Measurements from ENCODE around the gene ADARB2. TPM values are rescaled to one million over a fixed set of nuclear protein-coding genes. Genes with fewer than 3 reads are reported as not detected.

ADARB2 gene
- polyA plus RNA-seq, 3 donors: not detected

DNA sequence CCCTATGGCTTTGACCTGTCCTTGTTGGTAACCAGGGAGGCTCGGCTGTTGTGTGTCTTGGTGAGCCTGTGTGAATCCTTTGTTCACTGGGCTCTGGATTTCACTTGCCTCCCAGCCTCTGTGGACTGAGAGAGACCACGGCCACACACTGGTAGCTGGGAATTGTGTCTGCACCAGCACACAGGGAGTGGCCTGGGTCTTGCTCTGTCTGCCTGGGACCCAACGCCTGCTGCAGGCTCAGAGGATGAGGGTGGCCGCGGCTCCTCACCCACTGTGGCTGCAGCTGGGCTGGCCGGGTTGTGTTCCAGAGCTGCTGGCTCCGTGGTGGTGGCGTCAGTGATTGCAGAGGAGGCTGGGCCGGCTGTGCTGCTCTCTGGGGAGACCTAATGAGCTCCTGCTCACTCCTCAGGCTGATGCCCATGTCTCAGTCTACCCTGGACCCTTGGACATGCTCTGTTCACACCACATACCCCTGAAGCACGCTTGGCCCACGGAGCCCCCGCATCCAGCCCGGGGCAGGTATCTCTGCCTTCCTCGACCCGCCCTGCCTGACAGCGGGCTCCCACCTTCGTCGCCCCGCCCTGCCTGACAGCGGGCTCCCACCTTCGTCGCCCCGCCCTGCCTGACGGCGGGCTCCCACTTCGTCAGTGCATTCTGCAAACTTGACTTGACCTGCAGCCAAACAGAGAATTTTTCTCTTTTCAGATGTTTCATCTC, 328.5 kb downstream of the ADARB2 start:
- Histone ChIP-seq H3K27me3 (ENCODE audit: control insufficient read depth in 2 of 2, insufficient read depth in 2 of 2, low read length in 2 of 2) (no peaks in the 10 kb centered on the region), H3K36me3 (replicated peaks in 1 of 2; ENCODE audit: control insufficient read depth in 1 of 2, insufficient read depth in 2 of 2, low read length in 2 of 2) (no peaks in the 10 kb centered on the region), H3K4me3 (replicated peaks in 1 of 3; ENCODE audit: low read depth in 2 of 3, low read length in 3 of 3) (no peak overlapping the region), H3K9ac (ENCODE audit: insufficient read depth, low read length, poor library complexity, severe bottlenecking) (no peak overlapping the region), H3K9me3 (replicated peaks in 1 of 2; ENCODE audit: control insufficient read depth in 1 of 2, insufficient read depth in 1 of 2, low read length in 2 of 2) (peaks cover 0 to under 1% of the 10 kb centered on the region in 2 donors), H4K20me1 (ENCODE audit: insufficient read depth, low read length) (no peaks in the 10 kb centered on the region), H2AFZ (ENCODE audit: insufficient read depth, low read depth, low read length, poor library complexity, severe bottlenecking) (no peak overlapping the region), H3K79me2 (ENCODE audit: insufficient read depth, low read length) (no peaks in the 10 kb centered on the region), H3K4me2 (replicated peaks; ENCODE audit: extremely low read depth, low read length, poor library complexity, severe bottlenecking) (no peak overlapping the region), H3K27ac (ENCODE audit: low read depth in 1 of 2, low read length in 2 of 2) (no peak overlapping the region), H3K4me1 (ENCODE audit: control insufficient read depth in 1 of 2, insufficient read depth in 2 of 2, low read length in 2 of 2) (no peaks in the 10 kb centered on the region)
- Mint-ChIP-seq H3K9me3 (peaks cover 0 to 5% (median 0%) of the 10 kb centered on the region in 7 donors), H3K27me3 (ENCODE audit: low read depth in 3 of 3) (peaks cover 11 to 18% (median 16%) of the 10 kb centered on the region in 3 donors), H3K4me3 (no peak overlapping the region), H3K27ac (no peak overlapping the region), H3K4me1 (no peaks in the 10 kb centered on the region), H3K36me3 (no peaks in the 10 kb centered on the region)
- TF ChIP-seq CTCF (IDR thresholded peaks at IDR 0.05): no peak
- no peak for DNase-seq
- 91% methylated on average over 26 of the region's 26 CpGs for WGBS (ENCODE audit: insufficient coverage)
- intact Hi-C loops (cut with micrococcal nuclease): no loop called here

- Histone ChIP-seq H3K27ac (ENCODE audit: low read depth in 1 of 2, low read length in 2 of 2) (no peak overlapping the region), H3K9me3 (replicated peaks in 1 of 2; ENCODE audit: control insufficient read depth in 1 of 2, insufficient read depth in 1 of 2, low read length in 2 of 2) (no peaks in the 10 kb centered on the region), H2AFZ (ENCODE audit: insufficient read depth, low read depth, low read length, poor library complexity, severe bottlenecking) (no peak overlapping the region), H3K36me3 (replicated peaks in 1 of 2; ENCODE audit: control insufficient read depth in 1 of 2, insufficient read depth in 2 of 2, low read length in 2 of 2) (no peaks in the 10 kb centered on the region), H3K9ac (ENCODE audit: insufficient read depth, low read length, poor library complexity, severe bottlenecking) (no peak overlapping the region), H4K20me1 (ENCODE audit: insufficient read depth, low read length) (no peaks in the 10 kb centered on the region), H3K79me2 (ENCODE audit: insufficient read depth, low read length) (no peaks in the 10 kb centered on the region), H3K27me3 (ENCODE audit: control insufficient read depth in 2 of 2, insufficient read depth in 2 of 2, low read length in 2 of 2) (no peaks in the 10 kb centered on the region), H3K4me1 (ENCODE audit: control insufficient read depth in 1 of 2, insufficient read depth in 2 of 2, low read length in 2 of 2) (no peaks in the 10 kb centered on the region), H3K4me3 (replicated peaks in 1 of 3; ENCODE audit: low read depth in 2 of 3, low read length in 3 of 3) (no peak overlapping the region), H3K4me2 (replicated peaks; ENCODE audit: extremely low read depth, low read length, poor library complexity, severe bottlenecking) (no peak overlapping the region)
- intact Hi-C loops (cut with micrococcal nuclease): no loop called here
- H3K9me3 Mint-ChIP-seq: peaks cover 0 to 3% (median 0%) of the 10 kb centered on the region in 7 donors
- H3K4me1 Mint-ChIP-seq: no peaks in the 10 kb centered on the region
- TF ChIP-seq CTCF (IDR thresholded peaks at IDR 0.05): no peak
- H3K36me3 Mint-ChIP-seq: no peaks in the 10 kb centered on the region
- no peak for DNase-seq
- peaks cover 3 to 10% (median 10%) of the 10 kb centered on the region in 3 donors for H3K27me3 Mint-ChIP-seq (ENCODE audit: low read depth in 3 of 3)
- no peak overlapping the region for H3K4me3 Mint-ChIP-seq
- WGBS (ENCODE audit: insufficient coverage): 84% methylated on average over 18 of the region's 25 CpGs
- H3K27ac Mint-ChIP-seq: no peak overlapping the region
Measured at GRCh38 chr10:1406967-1407945, 330.1 kb downstream of the ADARB2 start.
